ENCODE data around the gene DYSF. TPM values are rescaled to one million over a fixed set of nuclear protein-coding genes. Genes with fewer than 3 reads are reported as not detected.

DYSF gene
- total and polyA plus RNA-seq, 5 experiments from 2014 or later = 3.0 to 3.5 (median 3.2) TPM

DNA sequence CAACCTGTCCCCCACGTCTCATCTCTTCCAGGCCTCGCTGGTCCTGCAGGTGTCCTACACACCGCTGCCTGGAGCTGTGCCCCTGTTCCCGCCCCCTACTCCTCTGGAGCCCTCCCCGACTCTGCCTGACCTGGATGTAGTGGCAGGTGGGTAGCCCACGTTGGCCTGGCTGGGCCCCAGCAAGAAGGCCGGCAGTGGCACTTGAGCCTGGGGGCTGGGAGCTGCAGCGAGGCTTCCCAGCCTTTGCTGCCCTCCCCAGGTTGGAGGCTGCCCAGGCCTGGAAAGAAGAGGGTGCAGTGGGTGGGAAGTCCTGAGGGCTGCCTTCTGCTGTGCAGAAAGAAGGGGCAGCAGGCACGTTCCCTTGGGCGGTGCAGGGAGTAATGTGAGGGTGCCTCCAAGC is 58.4 kb downstream of the DYSF start:
- no peak for ATAC-seq
- POLR2A ChIA-PET = no interaction called here
- H3K4me1 Mint-ChIP-seq = peaks cover 0 to 3% (median 0%) of the 10 kb centered on the region in 4 donors
- H3K9me3 Mint-ChIP-seq = no peaks in the 10 kb centered on the region
- DNase-seq = no peak
- peaks cover 0 to 17% (median 6%) of the 10 kb centered on the region in 5 donors for H3K27me3 Mint-ChIP-seq
- no peak overlapping the region for H3K4me3 Mint-ChIP-seq
- H3K27ac Mint-ChIP-seq = no peak overlapping the region
- H3K36me3 Mint-ChIP-seq = no peaks in the 10 kb centered on the region

DNA sequence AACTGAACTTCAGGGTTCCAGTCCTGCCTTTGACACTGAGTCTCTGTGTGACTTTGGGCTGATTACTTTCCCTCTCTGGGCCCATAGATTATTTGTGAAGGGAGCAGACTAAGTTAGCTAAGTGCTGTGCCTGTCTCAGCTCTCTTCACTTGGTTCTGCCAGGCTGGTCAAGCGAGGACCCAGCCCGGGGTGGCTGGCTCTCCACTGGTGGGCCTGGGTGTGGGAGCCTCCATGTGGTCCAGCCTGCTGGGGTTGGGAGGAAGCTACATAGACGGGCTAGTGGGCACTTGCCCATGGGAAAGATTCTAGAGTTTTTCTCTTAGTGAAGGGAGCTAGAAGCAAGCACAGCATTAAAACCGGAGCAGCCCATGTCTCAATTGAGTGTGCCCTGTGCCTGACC is 59.0 kb downstream of the DYSF start:
- Mint-ChIP-seq H3K9me3 (no peaks in the 10 kb centered on the region), H3K4me1 (peaks cover 0 to 3% (median 0%) of the 10 kb centered on the region in 4 donors), H3K27ac (peak overlapping the region in 1 of 10 donors; percentile 9), H3K27me3 (peaks cover 0 to 17% (median 7%) of the 10 kb centered on the region in 5 donors), H3K36me3 (no peaks in the 10 kb centered on the region), H3K4me3 (no peak overlapping the region)
- ATAC-seq (no peak), DNase-seq (no peak)
- POLR2A ChIA-PET = no interaction called here

DNA sequence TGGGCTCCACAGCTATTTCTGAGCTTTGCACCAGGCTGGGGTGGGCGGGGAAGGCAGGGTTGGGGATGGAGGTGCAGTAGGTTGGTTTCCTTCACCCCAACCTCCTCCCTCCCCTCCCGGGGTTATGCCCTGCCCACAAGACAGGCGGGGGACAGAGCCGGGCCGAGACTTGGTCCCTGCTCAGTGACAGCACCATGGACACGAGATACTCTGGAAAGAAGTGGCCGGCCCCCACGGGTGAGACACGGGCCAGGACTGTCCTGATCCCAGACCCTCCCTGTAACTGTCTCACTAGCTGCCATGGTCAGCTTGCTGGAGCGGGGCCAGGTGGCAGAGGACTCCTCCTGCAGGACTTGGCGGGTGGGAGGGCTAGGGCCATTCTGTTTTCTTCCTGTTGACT is 59.7 kb downstream of the DYSF start:
- Mint-ChIP-seq H3K9me3 (no peaks in the 10 kb centered on the region), H3K27me3 (peaks cover 0 to 17% (median 7%) of the 10 kb centered on the region in 5 donors), H3K27ac (peak overlapping the region in 1 of 10 donors; percentile 34), H3K4me3 (no peak overlapping the region), H3K4me1 (peaks cover 0 to 3% (median 0%) of the 10 kb centered on the region in 4 donors), H3K36me3 (no peaks in the 10 kb centered on the region)
- no peak for ATAC-seq
- no peak for DNase-seq
- POLR2A ChIA-PET = no interaction called here

DNA sequence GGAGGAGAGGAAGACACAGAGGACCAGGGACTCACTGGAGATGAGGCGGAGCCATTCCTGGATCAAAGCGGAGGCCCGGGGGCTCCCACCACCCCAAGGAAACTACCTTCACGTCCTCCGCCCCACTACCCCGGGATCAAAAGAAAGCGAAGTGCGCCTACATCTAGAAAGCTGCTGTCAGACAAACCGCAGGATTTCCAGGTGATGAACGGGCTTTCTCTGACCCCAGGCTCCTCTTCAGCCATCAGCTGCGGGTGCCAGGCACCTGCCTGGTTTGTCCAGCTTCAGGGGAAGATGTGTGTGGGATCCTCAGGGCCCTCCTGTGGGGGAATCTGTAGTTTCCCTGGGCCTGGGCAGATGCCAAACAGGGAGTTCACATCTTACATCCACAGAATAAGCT is 60.4 kb downstream of the DYSF start:
- POLR2A ChIA-PET = no interaction called here
- ATAC-seq = no peak
- no peak for DNase-seq
- Mint-ChIP-seq H3K36me3 (no peaks in the 10 kb centered on the region), H3K4me3 (no peak overlapping the region), H3K9me3 (no peaks in the 10 kb centered on the region), H3K27me3 (peaks cover 0 to 17% (median 7%) of the 10 kb centered on the region in 5 donors), H3K4me1 (peaks cover 0 to 3% (median 0%) of the 10 kb centered on the region in 4 donors), H3K27ac (no peak overlapping the region)

- Mint-ChIP-seq H3K9me3 (no peaks in the 10 kb centered on the region), H3K27ac (no peak overlapping the region), H3K4me3 (no peak overlapping the region), H3K27me3 (peaks cover 0 to 10% (median 6%) of the 10 kb centered on the region in 5 donors), H3K36me3 (no peaks in the 10 kb centered on the region), H3K4me1 (no peaks in the 10 kb centered on the region)
- POLR2A ChIA-PET = no interaction called here
- DNase-seq (peak in 1 of 10 donors; percentile 26), ATAC-seq (no peak)
Observed at GRCh38 chr2:71516253-71516888, 63.0 kb downstream of the DYSF start.

DNA sequence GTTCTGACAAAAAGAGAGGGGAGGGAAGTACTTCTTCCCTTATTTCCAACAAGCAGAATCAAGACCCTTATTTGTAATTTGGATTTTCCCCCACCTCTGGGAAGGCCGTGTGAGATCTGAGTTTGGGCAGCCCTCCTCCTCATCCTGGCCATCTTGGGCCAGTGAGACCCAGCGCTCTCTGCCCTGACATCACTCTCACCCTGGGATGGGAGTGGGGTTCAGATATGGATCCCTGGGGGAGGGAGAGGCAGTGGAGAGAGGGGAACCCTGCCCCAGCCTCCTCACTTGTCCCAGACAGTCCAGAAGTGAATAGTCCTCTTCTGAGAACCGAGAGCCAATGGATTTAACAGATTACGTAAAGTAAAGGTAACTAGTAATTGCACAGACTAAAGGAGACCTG is 64.5 kb downstream of the DYSF start:
- Mint-ChIP-seq H3K36me3 (no peaks in the 10 kb centered on the region), H3K27me3 (peaks cover 0 to 13% (median 11%) of the 10 kb centered on the region in 5 donors), H3K4me3 (no peak overlapping the region), H3K9me3 (no peaks in the 10 kb centered on the region), H3K27ac (no peak overlapping the region), H3K4me1 (no peaks in the 10 kb centered on the region)
- DNase-seq (no peak), ATAC-seq (no peak)
- POLR2A ChIA-PET = no interaction called here

DNA sequence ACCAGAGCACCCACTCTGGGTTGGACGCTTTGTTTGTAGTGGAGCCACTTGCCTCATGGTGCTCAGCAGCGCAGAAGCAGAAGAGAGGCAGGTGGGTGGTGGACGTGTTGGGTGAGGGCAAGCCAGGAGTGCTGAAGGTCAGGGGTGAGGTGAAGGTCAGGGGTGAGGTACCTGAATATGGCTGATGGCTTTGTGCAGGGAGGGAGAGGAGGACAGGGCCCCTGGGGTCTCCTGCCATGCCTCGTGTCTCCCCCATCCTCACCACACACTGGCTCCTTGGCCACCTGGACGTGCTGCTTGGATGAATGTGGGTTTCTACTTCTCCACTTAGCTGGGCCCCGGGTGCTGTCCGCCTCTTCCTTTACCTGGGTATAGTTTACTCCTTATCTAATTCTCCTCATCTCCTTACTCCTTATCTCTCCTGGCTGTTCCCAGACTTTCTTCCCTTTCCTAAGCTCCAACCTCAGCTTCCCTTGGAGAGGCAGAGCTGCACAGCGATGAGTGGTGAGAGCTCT is 68.1 kb downstream of the DYSF start:
- DNase-seq = peak in 1 of 10 donors; percentile 44
- ATAC-seq = no peak
- H3K27ac Mint-ChIP-seq = no peak overlapping the region
- peaks cover 10 to 37% (median 16%) of the 10 kb centered on the region in 5 donors for H3K27me3 Mint-ChIP-seq
- no peaks in the 10 kb centered on the region for H3K4me1 Mint-ChIP-seq
- POLR2A ChIA-PET = no interaction called here
- no peaks in the 10 kb centered on the region for H3K36me3 Mint-ChIP-seq
- H3K9me3 Mint-ChIP-seq = no peaks in the 10 kb centered on the region
- H3K4me3 Mint-ChIP-seq = no peak overlapping the region

GRCh38 chr2:71524476-71524875 is 71.1 kb downstream of the DYSF start:
- Mint-ChIP-seq H3K27me3 (peaks cover 15 to 55% (median 24%) of the 10 kb centered on the region in 5 donors), H3K27ac (no peak overlapping the region), H3K9me3 (no peaks in the 10 kb centered on the region), H3K4me3 (no peak overlapping the region), H3K36me3 (no peaks in the 10 kb centered on the region), H3K4me1 (no peaks in the 10 kb centered on the region)
- ATAC-seq (no peak), DNase-seq (no peak)
- POLR2A ChIA-PET = no interaction called here

DNA sequence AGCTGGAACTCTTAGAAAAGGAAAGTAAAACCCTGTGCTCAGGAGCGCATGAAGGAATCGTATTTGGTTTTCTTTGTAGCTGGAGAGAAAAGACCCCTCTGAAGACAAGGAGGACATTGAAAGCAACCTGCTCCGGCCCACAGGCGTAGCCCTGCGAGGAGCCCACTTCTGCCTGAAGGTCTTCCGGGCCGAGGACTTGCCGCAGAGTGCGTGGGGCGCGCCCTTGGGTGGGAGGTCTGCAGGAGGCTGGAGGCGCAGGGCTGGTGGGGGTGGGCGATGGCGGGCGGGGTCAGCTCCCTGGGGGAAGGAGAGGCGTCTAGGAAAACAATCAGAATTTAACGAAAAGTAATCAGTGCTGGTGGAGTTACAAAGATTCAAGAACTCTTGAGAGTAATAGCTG is 72.8 kb downstream of the DYSF start:
- Mint-ChIP-seq H3K27me3 (peaks cover 17 to 65% (median 33%) of the 10 kb centered on the region in 5 donors), H3K4me3 (no peak overlapping the region), H3K9me3 (no peaks in the 10 kb centered on the region), H3K4me1 (no peaks in the 10 kb centered on the region), H3K27ac (no peak overlapping the region), H3K36me3 (peaks cover 0 to 3% (median 0%) of the 10 kb centered on the region in 3 donors)
- POLR2A ChIA-PET = no interaction called here
- no peak for ATAC-seq
- DNase-seq = no peak

DNA sequence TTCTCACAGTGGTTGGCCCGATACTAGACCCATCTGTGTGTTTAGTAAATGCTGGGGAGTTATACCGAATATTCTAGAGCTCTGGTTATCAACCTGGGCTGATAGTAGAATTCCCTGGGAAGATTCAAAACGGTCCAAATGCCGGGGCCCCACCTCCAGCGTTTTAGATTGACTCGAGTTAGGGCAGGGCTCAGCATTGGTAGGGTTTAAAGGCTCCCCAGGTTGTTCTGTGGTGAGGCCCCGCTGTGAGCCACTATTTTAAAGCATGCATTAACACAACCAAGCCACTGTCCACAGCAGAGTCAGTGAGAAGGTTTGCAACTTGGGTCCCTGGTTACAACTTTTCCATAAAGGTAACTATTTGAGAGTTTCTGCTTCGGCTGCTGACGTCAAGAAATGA is 73.6 kb downstream of the DYSF start:
- no peaks in the 10 kb centered on the region for H3K4me1 Mint-ChIP-seq
- H3K4me3 Mint-ChIP-seq = no peak overlapping the region
- H3K9me3 Mint-ChIP-seq = no peaks in the 10 kb centered on the region
- H3K27me3 Mint-ChIP-seq = peaks cover 18 to 69% (median 33%) of the 10 kb centered on the region in 5 donors
- H3K36me3 Mint-ChIP-seq = peaks cover 0 to 3% (median 0%) of the 10 kb centered on the region in 3 donors
- H3K27ac Mint-ChIP-seq = no peak overlapping the region
- POLR2A ChIA-PET = no interaction called here
- ATAC-seq = no peak
- no peak for DNase-seq

DNA sequence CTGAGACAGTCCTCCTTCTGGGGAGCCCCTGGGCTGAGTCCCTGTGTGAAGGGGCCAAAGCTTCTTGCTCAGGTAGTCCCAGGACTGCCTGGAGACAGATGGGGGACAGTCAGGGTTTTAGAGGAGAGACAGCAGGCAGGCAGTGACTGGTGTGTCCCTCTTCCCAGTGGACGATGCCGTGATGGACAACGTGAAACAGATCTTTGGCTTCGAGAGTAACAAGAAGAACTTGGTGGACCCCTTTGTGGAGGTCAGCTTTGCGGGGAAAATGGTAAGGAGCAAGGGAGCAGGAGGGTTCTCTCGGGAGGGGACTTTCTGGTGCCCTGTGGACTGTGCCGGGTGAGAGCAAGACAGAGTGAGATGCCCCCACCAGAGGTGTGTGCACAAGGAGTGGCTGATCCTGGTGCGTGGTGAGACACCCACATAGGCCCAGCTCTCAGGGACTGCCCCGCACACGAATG is 74.8 kb downstream of the DYSF start:
- Mint-ChIP-seq H3K27me3 (peaks cover 16 to 69% (median 38%) of the 10 kb centered on the region in 5 donors), H3K36me3 (peaks cover 0 to 3% (median 0%) of the 10 kb centered on the region in 3 donors), H3K9me3 (no peaks in the 10 kb centered on the region), H3K4me1 (no peaks in the 10 kb centered on the region), H3K4me3 (no peak overlapping the region), H3K27ac (no peak overlapping the region)
- POLR2A ChIA-PET = no interaction called here
- DNase-seq (no peak), ATAC-seq (no peak)

- Mint-ChIP-seq H3K27ac (no peak overlapping the region), H3K9me3 (no peaks in the 10 kb centered on the region), H3K4me3 (no peak overlapping the region), H3K4me1 (no peaks in the 10 kb centered on the region), H3K27me3 (peaks cover 21 to 69% (median 43%) of the 10 kb centered on the region in 5 donors), H3K36me3 (peaks cover 0 to 3% (median 0%) of the 10 kb centered on the region in 3 donors)
- POLR2A ChIA-PET = no interaction called here
- ATAC-seq (no peak), DNase-seq (no peak)
Observed at GRCh38 chr2:71528749-71529148, 75.4 kb downstream of the DYSF start.

DNA sequence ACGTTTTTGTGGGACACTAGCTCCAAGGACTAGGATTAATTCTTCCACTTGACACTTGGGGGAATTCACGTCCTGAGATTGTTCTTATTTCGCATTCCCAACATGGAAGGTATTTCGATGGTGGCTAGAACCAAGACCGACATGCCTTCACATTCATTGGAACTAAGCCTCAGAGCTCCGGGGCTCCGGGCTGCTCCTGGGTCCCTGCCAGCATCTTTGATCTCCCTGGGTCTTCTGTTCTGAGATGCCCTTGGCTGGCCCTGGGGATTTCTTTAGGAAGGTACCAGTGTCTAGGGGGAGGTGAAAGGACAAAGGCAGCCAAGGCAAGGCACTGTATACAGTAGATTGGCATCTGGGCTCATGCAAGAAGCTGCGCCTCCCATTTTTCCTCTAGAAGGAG is 76.8 kb downstream of the DYSF start:
- Mint-ChIP-seq H3K27ac (peak overlapping the region in 1 of 10 donors; percentile 39), H3K4me1 (no peaks in the 10 kb centered on the region), H3K36me3 (peaks cover 0 to 3% (median 0%) of the 10 kb centered on the region in 3 donors), H3K9me3 (no peaks in the 10 kb centered on the region), H3K27me3 (peaks cover 18 to 69% (median 44%) of the 10 kb centered on the region in 5 donors), H3K4me3 (no peak overlapping the region)
- DNase-seq (no peak), ATAC-seq (no peak)
- POLR2A ChIA-PET = no interaction called here
